Stimulated activated naive CD8-positive, alpha-beta T cell treated with anti-CD3 and anti-CD28 coated beads, Interleukin-15, Interleukin-2, amounts not matched to agents 100 ng/mL and 50 ng/mL, for 24 hours (primary cell): ENCODE data around the gene ATXN7.
A peak's percentile ranks its signal among the peaks of the same experiment; 100 is the strongest.

ENCODE experiments used
- H3K27ac Mint-ChIP-seq: one replicate; pipeline ENCODE4 v1.8.0; 2021; ENCODE audit warnings: mild to moderate bottlenecking, mixed read lengths
- H3K27me3 Mint-ChIP-seq: one replicate; pipeline ENCODE4 v1.8.0; 2021; ENCODE audit warnings: mixed read lengths
- H3K36me3 Mint-ChIP-seq: one replicate; pipeline ENCODE4 v1.8.0; 2021; ENCODE audit warnings: low read depth, mixed read lengths
- H3K4me1 Mint-ChIP-seq: one replicate; pipeline ENCODE4 v1.8.0; 2021; ENCODE audit warnings: low read depth, mixed read lengths
- H3K4me3 Mint-ChIP-seq: one replicate; pipeline ENCODE4 v1.8.0; 2021; ENCODE audit warnings: mild to moderate bottlenecking, mixed read lengths
- H3K9me3 Mint-ChIP-seq: one replicate; pipeline ENCODE4 v1.8.0; 2021; ENCODE audit warnings: mixed read lengths

The ATXN7 gene

GRCh38 chr3:63950698-63951097 is 87.0 kb downstream of the ATXN7 start:
- Mint-ChIP-seq H3K4me1 (peaks cover 63% of the 10 kb centered on the region), H3K27ac (no peak overlapping the region), H3K27me3 (no peaks in the 10 kb centered on the region), H3K4me3 (no peak overlapping the region), H3K9me3 (no peaks in the 10 kb centered on the region), H3K36me3 (peaks cover 32% of the 10 kb centered on the region)

GRCh38 chr3:63951492-63952247 is 88.0 kb downstream of the ATXN7 start:
- H3K4me3 Mint-ChIP-seq, result peak overlapping the region; percentile 37
- peaks cover 35% of the 10 kb centered on the region for H3K36me3 Mint-ChIP-seq
- H3K27me3 Mint-ChIP-seq, result no peaks in the 10 kb centered on the region
- no peaks in the 10 kb centered on the region for H3K9me3 Mint-ChIP-seq
- peak overlapping the region; percentile 9 for H3K27ac Mint-ChIP-seq
- H3K4me1 Mint-ChIP-seq, result peaks cover 56% of the 10 kb centered on the region

GRCh38 chr3:63952248-63952594 is 88.6 kb downstream of the ATXN7 start:
- peaks cover 35% of the 10 kb centered on the region for H3K36me3 Mint-ChIP-seq
- peaks cover 56% of the 10 kb centered on the region for H3K4me1 Mint-ChIP-seq
- H3K27ac Mint-ChIP-seq, result no peak overlapping the region
- no peak overlapping the region for H3K4me3 Mint-ChIP-seq
- H3K9me3 Mint-ChIP-seq, result no peaks in the 10 kb centered on the region
- H3K27me3 Mint-ChIP-seq, result no peaks in the 10 kb centered on the region

- Mint-ChIP-seq H3K9me3 (no peaks in the 10 kb centered on the region), H3K4me1 (peaks cover 57% of the 10 kb centered on the region), H3K4me3 (no peak overlapping the region), H3K27me3 (no peaks in the 10 kb centered on the region), H3K36me3 (peaks cover 30% of the 10 kb centered on the region), H3K27ac (no peak overlapping the region)
Observed at GRCh38 chr3:63954182-63954581, 90.5 kb downstream of the ATXN7 start.

GRCh38 chr3:63955036-63955650 is 91.5 kb downstream of the ATXN7 start:
- peaks cover 32% of the 10 kb centered on the region for H3K36me3 Mint-ChIP-seq
- no peaks in the 10 kb centered on the region for H3K27me3 Mint-ChIP-seq
- H3K27ac Mint-ChIP-seq, result peak overlapping the region; percentile 33
- no peaks in the 10 kb centered on the region for H3K9me3 Mint-ChIP-seq
- peaks cover 56% of the 10 kb centered on the region for H3K4me1 Mint-ChIP-seq
- no peak overlapping the region for H3K4me3 Mint-ChIP-seq

GRCh38 chr3:63955830-63956545 is 92.3 kb downstream of the ATXN7 start:
- Mint-ChIP-seq H3K9me3 (no peaks in the 10 kb centered on the region), H3K4me3 (no peak overlapping the region), H3K4me1 (peaks cover 54% of the 10 kb centered on the region), H3K27ac (no peak overlapping the region), H3K27me3 (no peaks in the 10 kb centered on the region), H3K36me3 (peaks cover 35% of the 10 kb centered on the region)

GRCh38 chr3:63959146-63959545 is 95.5 kb downstream of the ATXN7 start:
- Mint-ChIP-seq H3K36me3 (peaks cover 21% of the 10 kb centered on the region), H3K4me3 (no peak overlapping the region), H3K27ac (no peak overlapping the region), H3K27me3 (no peaks in the 10 kb centered on the region), H3K9me3 (no peaks in the 10 kb centered on the region), H3K4me1 (peaks cover 39% of the 10 kb centered on the region)

GRCh38 chr3:63960048-63960711 is 96.5 kb downstream of the ATXN7 start:
- Mint-ChIP-seq H3K9me3 (no peaks in the 10 kb centered on the region), H3K36me3 (peaks cover 13% of the 10 kb centered on the region), H3K27me3 (no peaks in the 10 kb centered on the region), H3K4me1 (peaks cover 43% of the 10 kb centered on the region), H3K4me3 (peak overlapping the region; percentile 10), H3K27ac (peak overlapping the region; percentile 76)

- Mint-ChIP-seq H3K4me1 (peaks cover 53% of the 10 kb centered on the region), H3K4me3 (no peak overlapping the region), H3K9me3 (no peaks in the 10 kb centered on the region), H3K27me3 (no peaks in the 10 kb centered on the region), H3K36me3 (peaks cover 5% of the 10 kb centered on the region), H3K27ac (no peak overlapping the region)
Observed at GRCh38 chr3:63961891-63962290, 98.2 kb downstream of the ATXN7 start.

GRCh38 chr3:63963496-63963895 is 99.8 kb downstream of the ATXN7 start:
- no peak overlapping the region for H3K4me3 Mint-ChIP-seq
- peaks cover 53% of the 10 kb centered on the region for H3K4me1 Mint-ChIP-seq
- peaks cover 5% of the 10 kb centered on the region for H3K36me3 Mint-ChIP-seq
- H3K27me3 Mint-ChIP-seq, result no peaks in the 10 kb centered on the region
- H3K9me3 Mint-ChIP-seq, result no peaks in the 10 kb centered on the region
- no peak overlapping the region for H3K27ac Mint-ChIP-seq

- Mint-ChIP-seq H3K4me1 (peaks cover 63% of the 10 kb centered on the region), H3K4me3 (no peak overlapping the region)
Observed at GRCh38 chr3:63964681-63965485, 101.2 kb downstream of the ATXN7 start.

GRCh38 chr3:63966007-63966406 is 102.3 kb downstream of the ATXN7 start:
- H3K27me3 Mint-ChIP-seq, result no peaks in the 10 kb centered on the region
- H3K9me3 Mint-ChIP-seq, result no peaks in the 10 kb centered on the region
- H3K36me3 Mint-ChIP-seq, result no peaks in the 10 kb centered on the region
- H3K4me1 Mint-ChIP-seq, result peaks cover 66% of the 10 kb centered on the region
- H3K4me3 Mint-ChIP-seq, result no peak overlapping the region
- no peak overlapping the region for H3K27ac Mint-ChIP-seq

More at GRCh38 chr3:63964681-63965485, 101.2 kb downstream of the ATXN7 start:
- Mint-ChIP-seq H3K9me3 (no peaks in the 10 kb centered on the region), H3K27me3 (no peaks in the 10 kb centered on the region), H3K36me3 (peaks cover 5% of the 10 kb centered on the region), H3K27ac (no peak overlapping the region)

- no peaks in the 10 kb centered on the region for H3K9me3 Mint-ChIP-seq
- H3K4me3 Mint-ChIP-seq, result peak overlapping the region; percentile 77
- no peaks in the 10 kb centered on the region for H3K36me3 Mint-ChIP-seq
- H3K27me3 Mint-ChIP-seq, result no peaks in the 10 kb centered on the region
- H3K4me1 Mint-ChIP-seq, result peaks cover 75% of the 10 kb centered on the region
- H3K27ac Mint-ChIP-seq, result peak overlapping the region; percentile 75
Observed at GRCh38 chr3:63966871-63967270, 103.2 kb downstream of the ATXN7 start.
